HCT116 (cell line): ENCODE data around the gene EEPD1. TPM values are rescaled to one million over a fixed set of nuclear protein-coding genes. Genes with fewer than 3 reads are reported as not detected.
A peak's percentile ranks its signal among the peaks of the same experiment; 100 is the strongest.

Experiments
- ATAC-seq: fragments of 200-7000 bp; cut with Tn5 transposase; 2 replicates; pipeline ENCODE4 v1.9.1; 2020; ENCODE audit warnings: mild to moderate bottlenecking, moderate library complexity
- BruUV-seq: library from RNA; stranded (reverse); fragments of 400-500 nt; replicated peaks from 2 replicates; lab custom pipeline; 2021; lab: Mats Ljungman, UMichigan
- CTCF ChIA-PET: fragments of 300-600 bp; sonication (Branson Sonifier 250); formaldehyde crosslinking; loops from one replicate; lab custom pipeline; 2021; ENCODE audit warnings: antibody characterized with exemption; lab: Charles Lee
- POLR2A ChIA-PET: fragments of 300-600, 350-600 bp; sonication (Branson Sonifier 250); formaldehyde crosslinking; loops from one replicate; lab custom pipeline; 2021; ENCODE audit warnings: antibody characterized with exemption; lab: Charles Lee
- RAD21 ChIA-PET, 2 experiments: fragments of 300-600 bp; sonication (Branson Sonifier 250); formaldehyde crosslinking; loops; one replicate each; lab custom pipeline; 2023; ENCODE audit warnings: low total read pairs in 2 of 2; ENCODE audit not compliant: uncharacterized antibody in 2 of 2, unreplicated experiment in 2 of 2, low non-redundant PET in 1 of 2; lab: Charles Lee
- DNase-seq: peaks from one replicate; pipeline ENCODE4 v3.0.0-alpha.2; 2010; ENCODE audit warnings: low read depth, low spot score
- H2AFZ ChIP-seq: fragments of 200-600 bp; shearing (Covaris generic), sonication (generic); 2 replicates; pipeline ENCODE4 v1.6.1; 2017; ENCODE audit warnings: low read depth, mixed run types, mixed read lengths, antibody characterized with exemption, low read length; ENCODE audit not compliant: poor library complexity, severe bottlenecking
- H3K27ac ChIP-seq: 2 replicates; pipeline ENCODE4 v1.5.1; 2012; ENCODE audit warnings: low read depth, low read length
- H3K27me3 ChIP-seq: fragments of 200-600 bp; sonication (generic); 2 replicates; pipeline ENCODE4 v1.6.1; 2016; ENCODE audit warnings: mixed run types, low read length, mixed read lengths; ENCODE audit not compliant: insufficient read depth
- H3K36me3 ChIP-seq, 2 experiments: fragments of 200-500 bp in 1 of 2; fragments of 200-600 bp in 1 of 2; sonication (Bioruptor generic) in 1 of 2; sonication (generic) in 1 of 2; 2 replicates each; pipeline versions ENCODE4 v1.5.1 to v1.6.1; 2014 to 2016; ENCODE audit warnings: low read length in 2 of 2, inconsistent platforms in 1 of 2, mixed read lengths in 1 of 2, mixed run types in 1 of 2; ENCODE audit not compliant: insufficient read depth in 2 of 2, control insufficient read depth in 1 of 2
- H3K4me1 ChIP-seq, 2 experiments: fragments of 200-600 bp in 1 of 2; sonication (generic) in 1 of 2; 2 replicates each; pipeline versions ENCODE4 v1.5.1 to v1.6.1; 2012 to 2017; ENCODE audit warnings: low read length in 2 of 2, inconsistent platforms in 1 of 2, mild to moderate bottlenecking in 1 of 2, mixed read lengths in 1 of 2, mixed run types in 1 of 2, moderate library complexity in 1 of 2; ENCODE audit not compliant: insufficient read depth in 2 of 2, control insufficient read depth in 1 of 2
- H3K4me2 ChIP-seq: fragments of 200-600 bp; sonication (generic); 2 replicates; pipeline ENCODE4 v1.6.1; 2017; ENCODE audit warnings: mixed run types, low read length, mixed read lengths
- H3K4me3 ChIP-seq, 2 experiments: fragments of 200-600 bp in 1 of 2; sonication (generic) in 1 of 2; replicated peaks in 1 of 2; 2 replicates each; pipeline ENCODE4 v1.5.1; 2011 to 2016; ENCODE audit warnings: low read length in 2 of 2, control low read depth in 1 of 2, low read depth in 1 of 2, mild to moderate bottlenecking in 1 of 2, mixed read lengths in 1 of 2, mixed run types in 1 of 2
- H3K79me2 ChIP-seq: fragments of 200-600 bp; sonication (generic); 2 replicates; pipeline ENCODE4 v1.6.1; 2017; ENCODE audit warnings: mild to moderate bottlenecking, mixed run types, low read length, moderate library complexity, mixed read lengths; ENCODE audit not compliant: insufficient read depth
- H3K9ac ChIP-seq: fragments of 200-600 bp; sonication (generic); 2 replicates; pipeline ENCODE4 v1.6.1; 2016; ENCODE audit warnings: low read length, mixed read lengths
- H3K9me2 ChIP-seq: fragments of 200-600 bp; sonication (generic), shearing (Covaris generic); 2 replicates; pipeline ENCODE4 v1.6.1; 2017; ENCODE audit warnings: mixed run types, mild to moderate bottlenecking, moderate library complexity; ENCODE audit not compliant: insufficient read depth
- H3K9me3 ChIP-seq, 2 experiments: fragments of 200-500 bp in 1 of 2; fragments of 200-600 bp in 1 of 2; sonication (Bioruptor generic) in 1 of 2; sonication (generic) in 1 of 2; 2 replicates each; pipeline ENCODE4 v1.6.1; 2014 to 2017; ENCODE audit warnings: low read length in 2 of 2, mixed read lengths in 2 of 2, inconsistent platforms in 1 of 2, low read depth in 1 of 2, mild to moderate bottlenecking in 1 of 2, mixed run types in 1 of 2, moderate library complexity in 1 of 2; ENCODE audit not compliant: control insufficient read depth in 1 of 2, insufficient read depth in 1 of 2
- H4K20me1 ChIP-seq: fragments of 200-600 bp; sonication (generic), shearing (Covaris generic); 2 replicates; pipeline ENCODE4 v1.6.1; 2017; ENCODE audit warnings: mixed run types, mild to moderate bottlenecking, moderate library complexity; ENCODE audit not compliant: insufficient read depth
- CBX3 ChIP-seq: IDR thresholded peaks from 2 replicates; pipeline ENCODE4 v1.6.1; 2012; ENCODE audit warnings: low read depth
- CEBPB ChIP-seq: IDR thresholded peaks from 2 replicates; pipeline ENCODE4 v1.6.1; 2012; ENCODE audit warnings: low read depth
- EGR1 ChIP-seq: IDR thresholded peaks from 2 replicates; pipeline ENCODE4 v1.6.1; 2012; ENCODE audit warnings: low read depth
- EZH2 ChIP-seq: fragments of 200-600 bp; sonication (generic); IDR thresholded peaks from 2 replicates; pipeline ENCODE4 v1.6.1; 2017; ENCODE audit warnings: antibody characterized with exemption, mixed run types
- EZH2phosphoT487 ChIP-seq: fragments of 200-600 bp; IDR thresholded peaks from 2 replicates; pipeline ENCODE4 v1.6.1; 2018; ENCODE audit warnings: antibody characterized with exemption, borderline replicate concordance
- FOSL1 ChIP-seq: IDR thresholded peaks from 2 replicates; pipeline ENCODE4 v1.6.1; 2012; ENCODE audit warnings: low read depth
- JUND ChIP-seq: IDR thresholded peaks from 2 replicates; pipeline ENCODE4 v1.6.1; 2012
- POLR2A ChIP-seq: IDR thresholded peaks from 2 replicates; pipeline ENCODE4 v1.7.0; 2011; ENCODE audit warnings: borderline replicate concordance; ENCODE audit not compliant: insufficient read depth, insufficient read length; ENCODE audit errors: extremely low read depth
- POLR2AphosphoS5 ChIP-seq: IDR thresholded peaks from 2 replicates; pipeline ENCODE4 v1.6.1; 2011; ENCODE audit warnings: mild to moderate bottlenecking, low read depth, low read length, moderate library complexity
- RAD21 ChIP-seq: IDR thresholded peaks from 2 replicates; pipeline ENCODE4 v1.6.1; 2012; ENCODE audit warnings: low read depth, mild to moderate bottlenecking
- SRF ChIP-seq: IDR thresholded peaks from 2 replicates; pipeline ENCODE4 v1.6.1; 2012; ENCODE audit warnings: low read depth
- TCF7L2 ChIP-seq: IDR thresholded peaks from 2 replicates; pipeline ENCODE4 v1.7.0; 2011; ENCODE audit warnings: borderline replicate concordance, inconsistent platforms; ENCODE audit not compliant: insufficient read depth, insufficient read length; ENCODE audit errors: extremely low read depth
- YY1 ChIP-seq: IDR thresholded peaks from 2 replicates; pipeline ENCODE4 v1.6.1; 2011; ENCODE audit warnings: low read length, low read depth, moderate library complexity, mild to moderate bottlenecking; ENCODE audit not compliant: insufficient replicate concordance; ENCODE audit errors: extremely low read depth
- ZNF274 ChIP-seq: fragments of 200-500 bp; sonication (Bioruptor generic); IDR thresholded peaks from 2 replicates; pipeline ENCODE4 v1.6.1; 2014; ENCODE audit warnings: mild to moderate bottlenecking, low read depth, low read length, inconsistent platforms
- intact Hi-C: fragments of 100-400 bp; cut with micrococcal nuclease; formaldehyde crosslinking; loops from 2 replicates; pipeline ENCODE4 v1.10.0; 2022
- total RNA-seq: library from RNA; stranded (reverse); gene quantifications from one replicate; pipeline ENCODE4 v1.2.1, GENCODE V29; 2021; ENCODE audit not compliant: unreplicated experiment
- TF ChIP-seq, protein P1 (sequence below): IDR thresholded peaks from 2 replicates; pipeline ENCODE4 v1.6.1; 2012; ENCODE audit warnings: low read depth
- TF ChIP-seq, protein P2 (sequence below): IDR thresholded peaks from 2 replicates; pipeline ENCODE4 v1.6.1; 2012
- TF ChIP-seq, protein P3 (sequence below), 3 experiments: fragments of 200-600 bp in 1 of 3; sonication (generic) in 1 of 3; IDR thresholded peaks in 2 of 3; conservative IDR thresholded peaks in 1 of 3; 2 replicates each; pipeline ENCODE4 v1.5.1; 2012 to 2017; ENCODE audit warnings: low read depth in 2 of 3, low read length in 2 of 3, antibody characterized with exemption in 1 of 3, borderline replicate concordance in 1 of 3, control low read depth in 1 of 3, mild to moderate bottlenecking in 1 of 3, mixed read lengths in 1 of 3, mixed run types in 1 of 3, moderate library complexity in 1 of 3; ENCODE audit not compliant: insufficient read depth in 1 of 3
- TF ChIP-seq, protein P4 (sequence below): IDR thresholded peaks from 2 replicates; pipeline ENCODE4 v1.6.1; 2011; ENCODE audit warnings: mild to moderate bottlenecking, low read length, moderate library complexity; ENCODE audit not compliant: insufficient replicate concordance; ENCODE audit errors: extremely low read depth

The EEPD1 gene
- total RNA-seq, 1 experiment from 2014 or later = 4.2 TPM

DNA sequence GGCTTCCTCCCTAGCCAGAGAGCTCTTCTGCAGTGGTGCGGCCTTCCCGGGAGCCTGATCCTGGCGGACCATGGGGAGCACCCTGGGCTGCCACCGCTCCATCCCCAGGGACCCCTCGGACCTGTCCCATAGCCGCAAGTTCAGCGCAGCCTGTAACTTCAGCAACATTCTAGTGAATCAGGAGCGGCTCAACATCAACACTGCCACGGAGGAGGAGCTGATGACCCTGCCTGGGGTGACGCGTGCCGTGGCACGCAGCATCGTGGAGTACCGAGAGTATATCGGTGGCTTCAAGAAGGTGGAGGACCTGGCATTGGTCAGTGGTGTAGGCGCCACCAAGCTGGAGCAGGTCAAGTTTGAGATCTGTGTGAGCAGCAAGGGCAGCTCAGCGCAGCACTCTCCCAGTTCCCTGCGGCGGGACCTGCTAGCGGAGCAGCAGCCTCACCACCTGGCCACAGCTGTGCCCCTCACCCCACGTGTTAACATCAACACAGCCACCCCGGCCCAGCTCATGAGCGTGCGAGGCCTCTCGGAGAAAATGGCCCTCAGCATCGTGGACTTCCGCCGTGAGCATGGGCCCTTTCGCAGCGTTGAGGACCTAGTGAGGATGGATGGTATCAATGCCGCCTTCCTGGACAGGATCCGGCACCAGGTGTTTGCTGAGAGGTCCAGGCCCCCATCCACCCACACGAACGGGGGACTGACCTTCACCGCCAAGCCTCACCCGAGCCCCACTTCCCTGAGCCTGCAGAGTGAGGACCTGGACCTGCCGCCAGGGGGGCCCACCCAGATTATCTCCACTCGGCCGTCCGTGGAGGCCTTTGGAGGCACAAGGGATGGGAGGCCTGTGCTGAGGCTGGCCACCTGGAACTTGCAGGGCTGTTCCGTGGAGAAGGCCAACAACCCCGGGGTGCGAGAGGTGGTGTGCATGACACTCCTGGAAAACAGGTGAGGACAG lies 1.5 kb downstream of the EEPD1 start:
- H4K20me1 ChIP-seq = no peaks in the 10 kb centered on the region
- H3K4me3 ChIP-seq = peak overlapping the region; percentile 63 to 83; a peak in 3 of 4 replicates
- no peaks in the 10 kb centered on the region for H3K79me2 ChIP-seq
- H3K27ac ChIP-seq = no peak overlapping the region
- H3K4me2 ChIP-seq = peak overlapping the region; percentile 97
- H3K36me3 ChIP-seq = no peaks in the 10 kb centered on the region
- RAD21 ChIA-PET = no interaction called here
- no peaks in the 10 kb centered on the region for H3K9me2 ChIP-seq
- no peaks in the 10 kb centered on the region for H3K9me3 ChIP-seq
- intact Hi-C loops = no loop called here
- no peak for DNase-seq
- H3K27me3 ChIP-seq = no peaks in the 10 kb centered on the region
- CTCF ChIA-PET = no interaction called here
- peaks cover 8 to 21% of the 10 kb centered on the region in 2 experiments for H3K4me1 ChIP-seq
- no peak overlapping the region for H2AFZ ChIP-seq
- no peak overlapping the region for H3K9ac ChIP-seq
- POLR2A ChIA-PET = no interaction called here
- BruUV-seq = no TSS peak
- ATAC-seq = no peak
- TF ChIP-seq EZH2 = no peak
- TF ChIP-seq, protein P1, sequence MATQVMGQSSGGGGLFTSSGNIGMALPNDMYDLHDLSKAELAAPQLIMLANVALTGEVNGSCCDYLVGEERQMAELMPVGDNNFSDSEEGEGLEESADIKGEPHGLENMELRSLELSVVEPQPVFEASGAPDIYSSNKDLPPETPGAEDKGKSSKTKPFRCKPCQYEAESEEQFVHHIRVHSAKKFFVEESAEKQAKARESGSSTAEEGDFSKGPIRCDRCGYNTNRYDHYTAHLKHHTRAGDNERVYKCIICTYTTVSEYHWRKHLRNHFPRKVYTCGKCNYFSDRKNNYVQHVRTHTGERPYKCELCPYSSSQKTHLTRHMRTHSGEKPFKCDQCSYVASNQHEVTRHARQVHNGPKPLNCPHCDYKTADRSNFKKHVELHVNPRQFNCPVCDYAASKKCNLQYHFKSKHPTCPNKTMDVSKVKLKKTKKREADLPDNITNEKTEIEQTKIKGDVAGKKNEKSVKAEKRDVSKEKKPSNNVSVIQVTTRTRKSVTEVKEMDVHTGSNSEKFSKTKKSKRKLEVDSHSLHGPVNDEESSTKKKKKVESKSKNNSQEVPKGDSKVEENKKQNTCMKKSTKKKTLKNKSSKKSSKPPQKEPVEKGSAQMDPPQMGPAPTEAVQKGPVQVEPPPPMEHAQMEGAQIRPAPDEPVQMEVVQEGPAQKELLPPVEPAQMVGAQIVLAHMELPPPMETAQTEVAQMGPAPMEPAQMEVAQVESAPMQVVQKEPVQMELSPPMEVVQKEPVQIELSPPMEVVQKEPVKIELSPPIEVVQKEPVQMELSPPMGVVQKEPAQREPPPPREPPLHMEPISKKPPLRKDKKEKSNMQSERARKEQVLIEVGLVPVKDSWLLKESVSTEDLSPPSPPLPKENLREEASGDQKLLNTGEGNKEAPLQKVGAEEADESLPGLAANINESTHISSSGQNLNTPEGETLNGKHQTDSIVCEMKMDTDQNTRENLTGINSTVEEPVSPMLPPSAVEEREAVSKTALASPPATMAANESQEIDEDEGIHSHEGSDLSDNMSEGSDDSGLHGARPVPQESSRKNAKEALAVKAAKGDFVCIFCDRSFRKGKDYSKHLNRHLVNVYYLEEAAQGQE = no peak
- TF ChIP-seq SRF = no peak
- no peak for TF ChIP-seq EGR1
- no peak for TF ChIP-seq POLR2AphosphoS5
- TF ChIP-seq, protein P2, sequence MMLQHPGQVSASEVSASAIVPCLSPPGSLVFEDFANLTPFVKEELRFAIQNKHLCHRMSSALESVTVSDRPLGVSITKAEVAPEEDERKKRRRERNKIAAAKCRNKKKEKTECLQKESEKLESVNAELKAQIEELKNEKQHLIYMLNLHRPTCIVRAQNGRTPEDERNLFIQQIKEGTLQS = no peak
- no peak for TF ChIP-seq POLR2A
- TF ChIP-seq ZNF274 = no peak
- no peak for TF ChIP-seq CEBPB
- TF ChIP-seq EZH2phosphoT487 = no peak
- TF ChIP-seq, protein P3, sequence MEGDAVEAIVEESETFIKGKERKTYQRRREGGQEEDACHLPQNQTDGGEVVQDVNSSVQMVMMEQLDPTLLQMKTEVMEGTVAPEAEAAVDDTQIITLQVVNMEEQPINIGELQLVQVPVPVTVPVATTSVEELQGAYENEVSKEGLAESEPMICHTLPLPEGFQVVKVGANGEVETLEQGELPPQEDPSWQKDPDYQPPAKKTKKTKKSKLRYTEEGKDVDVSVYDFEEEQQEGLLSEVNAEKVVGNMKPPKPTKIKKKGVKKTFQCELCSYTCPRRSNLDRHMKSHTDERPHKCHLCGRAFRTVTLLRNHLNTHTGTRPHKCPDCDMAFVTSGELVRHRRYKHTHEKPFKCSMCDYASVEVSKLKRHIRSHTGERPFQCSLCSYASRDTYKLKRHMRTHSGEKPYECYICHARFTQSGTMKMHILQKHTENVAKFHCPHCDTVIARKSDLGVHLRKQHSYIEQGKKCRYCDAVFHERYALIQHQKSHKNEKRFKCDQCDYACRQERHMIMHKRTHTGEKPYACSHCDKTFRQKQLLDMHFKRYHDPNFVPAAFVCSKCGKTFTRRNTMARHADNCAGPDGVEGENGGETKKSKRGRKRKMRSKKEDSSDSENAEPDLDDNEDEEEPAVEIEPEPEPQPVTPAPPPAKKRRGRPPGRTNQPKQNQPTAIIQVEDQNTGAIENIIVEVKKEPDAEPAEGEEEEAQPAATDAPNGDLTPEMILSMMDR (IDR thresholded peaks at IDR 0.05 in 2 of 3, conservative IDR thresholded peaks at IDR 0.05 in 1 of 3; ENCODE audit: borderline replicate concordance in 1 of 3, insufficient read depth in 1 of 3, low read depth in 2 of 3, low read length in 2 of 3) = no peak
- TF ChIP-seq TCF7L2 = no peak
- no peak for TF ChIP-seq RAD21
- no peak for TF ChIP-seq FOSL1
- no peak for TF ChIP-seq YY1
- TF ChIP-seq JUND = no peak
- no peak for TF ChIP-seq CBX3
- TF ChIP-seq, protein P4, sequence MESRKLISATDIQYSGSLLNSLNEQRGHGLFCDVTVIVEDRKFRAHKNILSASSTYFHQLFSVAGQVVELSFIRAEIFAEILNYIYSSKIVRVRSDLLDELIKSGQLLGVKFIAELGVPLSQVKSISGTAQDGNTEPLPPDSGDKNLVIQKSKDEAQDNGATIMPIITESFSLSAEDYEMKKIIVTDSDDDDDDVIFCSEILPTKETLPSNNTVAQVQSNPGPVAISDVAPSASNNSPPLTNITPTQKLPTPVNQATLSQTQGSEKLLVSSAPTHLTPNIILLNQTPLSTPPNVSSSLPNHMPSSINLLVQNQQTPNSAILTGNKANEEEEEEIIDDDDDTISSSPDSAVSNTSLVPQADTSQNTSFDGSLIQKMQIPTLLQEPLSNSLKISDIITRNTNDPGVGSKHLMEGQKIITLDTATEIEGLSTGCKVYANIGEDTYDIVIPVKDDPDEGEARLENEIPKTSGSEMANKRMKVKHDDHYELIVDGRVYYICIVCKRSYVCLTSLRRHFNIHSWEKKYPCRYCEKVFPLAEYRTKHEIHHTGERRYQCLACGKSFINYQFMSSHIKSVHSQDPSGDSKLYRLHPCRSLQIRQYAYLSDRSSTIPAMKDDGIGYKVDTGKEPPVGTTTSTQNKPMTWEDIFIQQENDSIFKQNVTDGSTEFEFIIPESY = no peak
